COLO829 (cell line): ENCODE results near the gene TNFRSF17.
"Not testable (repeated sequence)": the region's sequence is repeated elsewhere in the genome, so short reads cannot be mapped to it uniquely, and the experiment has no call there.

ENCODE experiments used
- DNase-seq: peaks from one replicate; pipeline ENCODE4 v3.0.0; 2012; ENCODE audit warnings: low spot score

TNFRSF17 gene

DNA sequence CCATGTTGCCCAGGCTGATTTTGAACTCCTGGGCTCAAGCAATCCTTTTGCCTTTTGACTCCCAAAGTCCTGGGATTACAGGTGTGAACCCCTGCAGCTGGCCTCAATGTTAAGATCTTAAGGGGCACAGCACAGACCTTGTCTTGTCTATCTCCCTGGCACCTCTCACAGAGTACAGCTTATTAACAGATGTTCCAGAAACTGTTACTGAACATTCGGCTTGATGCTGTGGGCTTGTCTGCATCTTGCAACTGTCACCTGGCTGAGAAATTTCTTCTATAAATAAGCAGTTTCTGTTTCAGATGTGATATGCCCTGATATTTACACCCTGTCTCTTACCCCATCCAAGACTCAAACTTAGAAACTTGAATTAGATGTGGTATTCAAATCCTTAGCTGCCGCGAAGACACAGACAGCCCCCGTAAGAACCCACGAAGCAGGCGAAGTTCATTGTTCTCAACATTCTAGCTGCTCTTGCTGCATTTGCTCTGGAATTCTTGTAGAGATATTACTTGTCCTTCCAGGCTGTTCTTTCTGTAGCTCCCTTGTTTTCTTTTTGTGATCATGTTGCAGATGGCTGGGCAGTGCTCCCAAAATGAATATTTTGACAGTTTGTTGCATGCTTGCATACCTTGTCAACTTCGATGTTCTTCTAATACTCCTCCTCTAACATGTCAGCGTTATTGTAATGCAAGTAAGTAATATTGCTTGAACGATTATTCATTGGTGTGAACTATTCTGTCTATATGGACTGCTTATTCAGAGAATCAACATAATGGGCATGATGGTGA, at the start of gene TNFRSF17:
Gene TNFRSF17, plus strand, starts transcription at position 450 of the 791 bp plus-strand sequence. Its CDS starts 115 bp downstream, at position 565.
- DNase-seq, result no peak

DNA sequence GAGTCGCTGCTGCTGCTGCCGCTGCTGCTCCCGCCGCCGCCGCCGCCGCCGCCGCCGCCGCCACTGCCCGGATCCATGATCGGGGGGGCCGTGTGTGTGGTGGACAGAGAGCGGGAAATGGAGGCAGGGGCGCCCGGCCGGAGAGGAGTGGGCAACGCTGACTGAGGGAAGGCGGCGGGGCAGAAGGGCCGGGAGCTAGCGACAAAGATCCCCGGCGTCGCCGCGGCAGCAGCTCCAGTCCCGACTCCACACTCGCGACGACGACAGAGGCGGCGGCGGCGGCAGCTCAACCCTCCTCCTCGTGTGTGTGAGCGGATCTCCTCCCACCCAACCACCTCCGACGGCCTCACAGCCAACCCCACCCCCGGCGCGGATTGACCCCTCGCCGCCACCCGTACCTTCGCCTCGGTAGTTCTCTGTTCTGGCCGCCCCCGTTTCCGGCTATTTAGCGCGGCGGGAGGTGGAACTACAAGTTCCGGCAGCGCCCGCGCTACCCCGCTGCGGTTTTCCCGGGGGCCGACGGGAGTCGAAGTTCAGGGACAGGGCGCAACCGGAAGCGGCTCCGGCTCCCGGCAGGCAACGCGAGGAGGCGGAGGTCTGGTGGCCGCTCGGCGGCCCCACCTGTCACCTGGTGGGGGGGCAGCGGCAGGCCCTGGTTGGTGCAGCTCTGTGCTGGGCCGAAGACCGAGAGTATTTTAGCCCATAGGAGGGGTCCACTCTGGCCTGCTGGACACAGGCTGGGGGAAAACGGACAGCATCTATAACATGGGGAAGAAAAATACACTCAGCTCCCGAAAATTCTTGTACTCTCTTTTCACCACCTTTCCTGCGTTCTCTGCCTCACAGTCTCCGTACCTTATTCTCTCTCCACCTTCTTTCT, 49.1 kb upstream of the TNFRSF17 start, which contains the start of gene GSPT1:
Gene GSPT1, minus strand, starts transcription at position 313 of the 880 bp plus-strand sequence. Its CDS starts 236 bp downstream, at position 77.
- peak; percentile 91 for DNase-seq

DNA sequence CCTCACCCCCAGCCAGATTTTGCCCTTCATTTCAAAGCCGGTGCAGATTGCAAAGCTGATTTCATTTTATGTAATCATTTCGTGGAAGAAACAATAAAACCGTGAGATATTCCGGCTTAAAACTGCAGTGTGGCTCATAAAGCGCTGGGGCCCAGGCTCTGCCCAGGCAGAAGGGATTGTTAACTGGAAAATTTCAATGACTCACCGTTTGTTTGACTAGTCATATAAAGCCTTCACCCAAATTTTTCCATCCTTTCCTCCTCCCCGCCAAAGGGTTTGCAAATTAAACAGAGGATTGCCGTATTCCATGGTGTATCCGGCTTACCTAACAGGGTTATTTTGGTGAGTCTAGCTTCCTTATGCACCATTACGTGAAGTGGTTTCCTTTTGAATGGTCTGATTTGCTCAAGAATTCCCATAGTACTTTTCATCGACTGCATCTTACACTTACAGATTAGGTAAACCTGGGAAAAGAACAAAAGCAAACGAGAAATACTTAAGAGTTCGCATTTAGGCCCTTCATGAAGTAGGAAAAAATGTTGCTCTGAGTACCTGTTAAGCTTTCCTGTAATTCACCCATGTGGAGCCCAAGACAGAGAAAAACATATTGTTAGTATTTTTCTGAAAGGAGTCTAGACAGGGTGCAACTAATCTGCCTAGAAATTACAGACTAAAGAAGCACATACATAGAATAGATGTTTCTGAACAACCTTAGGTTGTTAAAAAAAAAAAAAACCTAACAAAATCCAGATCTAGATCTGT, 48.3 kb upstream of the TNFRSF17 start:
- DNase-seq, result no peak

DNA sequence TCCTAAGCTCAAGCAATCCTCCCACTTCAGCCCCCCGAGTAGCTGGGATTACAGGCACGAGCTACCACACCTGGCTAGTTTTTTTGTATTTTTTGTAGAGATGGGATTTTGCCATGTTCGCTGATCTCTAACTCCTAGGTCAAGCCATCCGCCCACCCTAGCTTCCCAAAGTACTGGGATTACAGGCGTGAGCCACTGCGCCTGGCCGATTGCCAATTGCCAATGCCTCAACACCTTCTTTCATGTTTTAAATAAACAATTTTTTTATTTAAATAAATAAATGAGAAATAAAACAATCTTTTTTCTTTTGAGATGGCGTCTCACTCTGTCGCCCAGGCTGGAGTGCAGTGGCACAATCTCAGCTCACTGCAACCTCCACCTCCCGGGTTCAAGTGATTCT, 41.0 kb upstream of the TNFRSF17 start:
- not testable (repeated sequence) for DNase-seq

DNA sequence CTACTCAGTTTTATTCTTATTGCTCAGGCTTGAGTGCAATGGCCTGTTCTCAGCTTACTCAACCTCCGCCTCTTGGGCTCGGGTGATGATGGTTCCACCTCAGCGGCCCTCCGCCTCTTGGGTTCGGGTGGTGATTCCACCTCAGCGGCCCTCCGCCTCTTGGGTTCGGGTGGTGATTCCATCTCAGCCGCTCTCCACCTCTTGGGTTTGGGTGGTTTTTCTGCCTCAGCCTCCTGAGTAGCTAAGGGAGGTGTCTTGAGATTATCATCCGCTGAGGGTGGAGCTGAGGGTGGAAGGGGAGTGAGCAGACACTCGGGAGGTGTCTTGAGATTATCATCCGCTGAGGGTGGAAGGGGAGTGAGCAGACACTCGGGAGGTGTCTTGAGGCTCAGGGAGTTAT, 37.7 kb upstream of the TNFRSF17 start:
- DNase-seq, result not testable (repeated sequence)

DNA sequence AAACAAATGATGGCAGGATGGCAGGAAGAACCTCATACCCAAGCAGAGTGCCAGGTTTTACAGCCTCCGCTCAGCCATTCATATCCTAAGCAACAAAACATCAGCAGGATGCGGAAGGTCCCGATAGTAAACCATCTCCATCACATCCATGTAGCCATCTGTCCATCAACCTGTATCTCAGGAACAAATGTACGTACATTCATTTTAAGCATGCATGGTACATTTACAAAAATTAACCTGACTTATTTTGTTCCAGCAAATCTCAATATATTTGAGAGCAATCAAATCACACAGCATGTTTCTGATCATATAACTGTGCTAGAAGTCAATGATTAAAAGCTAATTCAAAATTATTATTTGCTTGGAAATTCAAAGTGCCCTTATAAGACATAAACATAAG, 23.1 kb upstream of the TNFRSF17 start, which contains the start of gene NPIPB2:
Gene NPIPB2, minus strand, starts transcription at position 101 of the 400 bp plus-strand sequence. Its CDS starts 0 bp downstream, at position 101.
- not testable (repeated sequence) for DNase-seq

DNA sequence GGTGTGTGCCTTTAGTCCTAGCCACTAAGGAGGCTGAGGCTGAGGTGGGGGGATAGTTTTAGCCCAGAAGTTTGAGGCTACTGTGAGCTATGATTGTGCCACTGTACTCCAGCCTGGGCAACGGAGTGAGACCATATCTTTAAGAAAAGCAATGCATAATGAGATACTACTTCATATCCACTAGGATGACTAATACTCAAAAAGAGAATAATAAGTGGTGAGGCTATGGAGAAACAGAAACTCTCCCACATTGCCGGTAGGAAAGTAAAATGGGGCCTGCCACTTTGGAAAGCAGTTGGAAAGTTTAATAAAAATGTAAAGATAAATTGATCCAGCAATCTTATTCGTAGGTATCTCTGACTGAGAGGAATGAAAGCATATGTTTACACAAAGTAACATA, 18.6 kb upstream of the TNFRSF17 start:
- DNase-seq, result no peak

DNA sequence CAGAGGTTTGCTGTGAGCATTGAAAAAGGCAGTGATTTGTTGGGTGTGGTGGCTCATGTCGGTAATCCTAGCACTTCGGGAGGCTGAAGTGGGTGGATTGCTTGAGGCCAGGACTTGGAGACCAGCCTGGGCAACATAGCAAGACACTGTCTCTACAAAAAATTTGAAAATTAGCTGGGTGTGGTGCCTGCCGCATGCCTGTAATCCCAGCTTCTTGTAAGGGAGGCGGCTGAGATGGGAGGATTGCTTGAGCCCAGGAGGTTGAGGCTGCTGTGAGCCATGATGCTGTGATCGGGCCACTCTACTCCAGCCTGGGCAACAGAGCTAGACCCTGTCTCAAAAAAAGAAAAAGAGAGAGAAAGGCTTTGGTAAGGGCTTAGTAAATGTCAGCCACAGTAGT, 16.2 kb upstream of the TNFRSF17 start:
- no peak for DNase-seq

DNA sequence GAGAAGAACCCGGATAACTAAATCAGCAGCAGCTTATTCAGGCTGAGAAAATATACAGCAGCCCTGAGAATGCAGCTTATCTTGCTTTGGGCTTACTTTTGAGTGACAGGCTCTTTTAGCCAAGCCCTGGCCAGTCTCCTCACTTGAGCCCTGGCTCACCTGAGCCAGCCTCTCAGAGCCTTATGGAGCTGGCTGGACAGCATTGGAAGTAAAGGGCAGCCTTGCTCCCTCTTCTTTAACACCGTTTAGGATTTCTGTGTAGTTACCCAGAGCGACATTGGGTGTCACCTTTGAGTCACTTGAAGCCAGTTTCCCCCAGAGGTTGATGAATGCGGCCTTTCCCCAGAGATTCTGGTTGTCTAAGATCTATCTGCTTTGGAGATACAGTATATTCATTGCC, 15.5 kb upstream of the TNFRSF17 start:
- DNase-seq, result no peak

DNA sequence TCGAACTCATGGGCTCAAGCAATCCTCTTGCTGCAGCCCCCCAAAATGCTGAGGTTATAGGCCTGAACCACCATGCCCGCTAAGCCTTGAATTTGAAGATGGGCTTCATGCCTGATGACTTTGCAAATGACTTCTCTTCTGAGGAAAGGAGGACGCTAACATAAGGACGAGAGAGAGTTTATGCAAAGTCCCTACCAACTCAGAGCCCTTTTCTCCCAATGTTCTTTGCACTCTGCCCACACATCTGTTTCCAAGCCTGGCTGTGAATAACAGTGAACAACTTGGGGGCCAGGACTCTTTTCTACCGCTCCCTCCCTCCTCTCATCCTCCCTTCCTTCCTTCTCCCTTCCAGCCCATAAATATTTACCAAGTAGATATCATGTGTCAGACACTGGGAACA, 14.6 kb upstream of the TNFRSF17 start:
- DNase-seq, result no peak

DNA sequence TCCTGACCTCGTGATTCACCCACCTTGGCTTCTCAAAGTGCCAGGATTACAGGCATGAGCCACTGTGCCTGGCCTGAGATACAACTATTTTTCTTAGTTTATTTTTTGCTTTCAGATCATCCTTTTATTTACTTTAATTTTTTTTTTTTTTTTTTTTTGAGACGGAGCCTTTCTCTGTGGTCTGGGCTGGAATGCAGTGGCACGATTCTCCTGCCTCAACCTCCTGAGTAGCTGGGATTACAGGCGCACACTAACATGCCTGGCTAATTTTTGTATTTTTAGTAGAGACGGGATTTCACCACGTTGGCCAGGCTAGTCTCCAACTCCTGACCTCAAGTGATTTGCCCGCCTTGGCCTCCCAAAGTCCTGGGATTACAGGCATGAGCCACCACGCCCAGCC, 11.4 kb upstream of the TNFRSF17 start:
- DNase-seq, result not testable (repeated sequence)

DNA sequence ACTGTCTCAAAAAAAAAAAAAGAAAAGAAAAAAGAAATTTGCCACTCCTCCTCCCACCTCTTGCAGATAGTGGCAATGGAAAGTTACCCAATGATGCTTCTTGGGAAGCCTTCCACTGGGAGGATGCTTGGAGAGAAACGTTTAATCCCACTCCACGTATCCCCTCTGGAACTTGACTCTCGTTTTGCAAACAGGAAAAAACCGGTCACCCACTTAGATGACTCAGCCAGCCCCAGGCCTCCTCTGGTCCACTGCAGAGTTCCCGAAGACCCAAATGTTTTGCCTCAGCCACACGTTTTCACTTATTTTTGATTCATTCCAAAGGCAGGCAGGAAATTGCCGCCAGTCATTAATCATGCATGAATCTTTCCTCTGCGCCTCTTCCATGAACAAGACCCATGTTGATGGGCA, 9.3 kb upstream of the TNFRSF17 start:
- no peak for DNase-seq

DNA sequence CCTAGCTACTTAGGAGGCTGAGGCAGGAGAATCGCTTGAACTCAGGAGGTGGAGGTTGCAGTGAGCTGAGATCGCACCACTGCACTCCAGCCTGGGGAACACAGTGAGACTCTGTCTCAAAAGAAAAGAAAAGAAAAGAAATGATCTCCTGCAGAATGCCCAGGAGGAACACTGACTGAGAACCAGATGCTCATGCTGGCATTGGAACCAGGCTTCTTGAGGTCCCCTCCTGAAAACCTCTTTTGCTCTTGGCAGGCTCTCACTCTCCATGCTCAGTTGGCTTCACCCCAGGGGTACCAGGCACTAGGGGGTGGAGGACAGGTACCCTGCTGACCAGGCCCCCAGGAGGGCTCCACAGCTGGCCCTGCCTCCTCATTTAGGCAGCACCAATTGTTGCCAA, 8.5 kb upstream of the TNFRSF17 start:
- DNase-seq, result no peak

DNA sequence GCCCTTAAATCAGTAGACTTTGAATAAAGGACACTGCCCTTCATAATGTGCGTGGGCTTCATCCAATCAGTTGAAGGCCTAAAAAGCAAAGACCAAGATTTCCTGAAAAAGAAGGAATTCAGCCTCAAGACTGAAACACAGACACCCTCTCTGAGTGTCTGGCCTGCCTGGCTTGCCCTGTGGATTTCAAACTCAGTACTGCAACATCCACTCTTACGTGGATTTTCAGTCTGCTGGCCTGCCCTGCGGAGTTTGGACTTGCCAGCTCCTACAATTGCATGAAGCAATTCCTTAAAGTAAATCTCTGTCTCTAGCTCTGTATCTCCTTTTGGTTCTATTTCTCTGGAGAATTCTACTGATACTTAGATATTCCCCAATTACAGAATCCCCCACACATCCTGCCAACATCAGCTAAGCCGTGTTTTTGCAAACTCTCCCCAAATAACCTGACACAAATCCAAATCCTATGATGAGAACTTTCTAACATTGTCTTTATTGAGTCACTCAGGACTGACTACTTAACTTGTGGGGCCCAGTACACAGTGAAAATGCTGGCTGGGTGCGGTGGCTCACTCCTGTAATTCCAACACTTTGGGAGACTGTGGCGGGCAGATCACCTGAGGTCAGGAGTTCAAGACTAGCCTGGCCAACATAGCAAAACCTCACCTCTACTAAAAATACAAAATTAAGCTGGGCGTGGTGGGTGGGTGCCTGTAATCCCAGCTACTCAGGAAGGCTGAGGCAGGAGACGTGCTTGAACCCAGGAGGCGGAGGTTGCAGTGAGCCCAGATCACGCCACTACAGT, 7.2 kb upstream of the TNFRSF17 start:
- no peak for DNase-seq

DNA sequence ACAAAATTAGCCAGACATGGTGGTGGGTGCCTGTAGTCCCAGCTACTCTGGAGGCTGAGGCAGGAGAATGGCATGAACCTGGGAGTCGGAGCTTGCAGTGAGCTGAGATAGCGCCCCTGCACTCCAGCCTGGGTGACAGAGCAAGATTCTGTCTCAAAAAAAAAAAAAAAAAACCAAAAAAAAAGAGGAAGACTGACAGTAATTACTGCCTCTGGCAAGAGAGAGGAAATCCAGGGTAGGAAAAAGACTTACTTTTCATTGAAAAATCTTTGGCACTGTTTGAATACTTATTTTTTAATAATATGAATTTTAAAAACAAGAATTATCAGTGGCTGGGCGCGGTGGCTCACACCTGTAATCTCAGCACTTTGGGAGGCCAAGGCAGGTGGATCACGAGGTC, 2.6 kb upstream of the TNFRSF17 start:
- DNase-seq, result not testable (repeated sequence)

DNA sequence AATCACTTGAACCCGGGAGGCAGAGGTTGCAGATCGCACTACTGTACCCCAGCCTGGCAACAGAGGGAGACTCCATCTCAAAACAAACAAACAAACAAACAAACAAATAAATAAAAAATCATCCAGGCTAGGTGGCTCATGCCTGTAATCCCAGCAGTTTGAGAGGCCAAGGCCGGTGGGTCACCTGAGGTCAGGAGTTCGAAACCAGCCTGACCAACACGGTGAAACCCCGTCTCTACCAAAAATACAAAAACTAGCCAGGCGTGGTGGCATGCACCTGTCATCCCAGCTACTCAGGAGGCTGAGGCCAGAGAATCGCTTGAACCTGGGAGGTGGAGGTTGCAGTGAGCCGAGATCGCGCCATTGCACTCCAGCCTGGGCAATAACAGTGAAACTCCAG, 2.0 kb upstream of the TNFRSF17 start:
- not testable (repeated sequence) for DNase-seq

DNA sequence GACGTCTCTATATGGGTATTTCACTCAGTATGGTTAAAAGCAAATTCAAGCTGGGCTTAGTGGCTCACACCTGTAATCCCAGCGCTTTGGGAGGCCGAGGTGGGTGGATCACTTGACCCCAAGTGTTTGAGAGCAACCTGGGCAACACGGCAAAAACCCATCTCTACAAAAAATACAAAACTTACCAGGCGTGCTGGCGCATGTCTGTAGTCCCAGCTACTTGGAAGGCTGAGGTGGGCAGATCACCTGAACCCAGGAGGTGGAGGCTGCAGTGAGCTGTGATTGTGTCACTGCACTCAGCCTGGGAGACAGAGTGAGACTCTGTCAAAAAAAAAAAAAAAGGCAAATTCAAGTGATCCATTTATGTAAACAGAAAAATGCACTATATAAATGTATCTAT, 1.3 kb upstream of the TNFRSF17 start:
- DNase-seq, result no peak

DNA sequence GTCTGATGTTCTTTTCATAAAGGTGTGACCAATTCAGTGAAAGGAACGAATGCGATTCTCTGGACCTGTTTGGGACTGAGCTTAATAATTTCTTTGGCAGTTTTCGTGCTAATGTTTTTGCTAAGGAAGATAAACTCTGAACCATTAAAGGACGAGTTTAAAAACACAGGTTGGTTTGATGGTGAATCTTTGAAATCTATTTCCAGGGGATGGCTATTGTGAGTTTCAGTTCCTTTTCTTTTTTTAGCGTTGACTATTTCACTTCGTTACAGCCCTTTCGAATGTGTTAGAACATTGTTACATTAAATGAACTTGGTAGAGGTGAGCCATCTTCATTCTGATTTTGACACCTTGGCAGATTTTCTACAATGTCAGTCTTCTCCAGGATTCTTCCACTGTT, 1.2 kb downstream of the TNFRSF17 start:
- no peak for DNase-seq

DNA sequence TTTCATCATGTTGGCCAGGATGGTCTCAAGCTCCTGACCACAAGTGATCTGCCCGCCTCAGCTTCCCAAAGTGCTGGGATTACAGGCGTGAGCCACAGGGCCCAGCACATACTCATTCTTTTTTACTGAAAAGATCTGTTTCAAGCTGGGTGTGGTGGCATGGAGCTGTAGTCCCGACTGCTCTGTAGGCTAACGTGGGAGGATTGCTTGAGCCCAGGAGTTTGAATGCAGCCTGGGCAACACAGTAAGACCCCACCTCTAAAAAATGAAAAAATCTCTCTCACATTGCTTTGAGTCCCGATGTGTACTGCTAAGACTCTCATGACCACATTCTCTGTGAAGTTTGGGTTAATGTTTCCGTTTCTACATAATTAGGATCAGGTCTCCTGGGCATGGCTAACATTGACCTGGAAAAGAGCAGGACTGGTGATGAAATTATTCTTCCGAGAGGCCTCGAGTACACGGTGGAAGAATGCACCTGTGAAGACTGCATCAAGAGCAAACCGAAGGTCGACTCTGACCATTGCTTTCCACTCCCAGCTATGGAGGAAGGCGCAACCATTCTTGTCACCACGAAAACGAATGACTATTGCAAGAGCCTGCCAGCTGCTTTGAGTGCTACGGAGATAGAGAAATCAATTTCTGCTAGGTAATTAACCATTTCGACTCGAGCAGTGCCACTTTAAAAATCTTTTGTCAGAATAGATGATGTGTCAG, 2.3 kb downstream of the TNFRSF17 start:
- DNase-seq, result no peak

DNA sequence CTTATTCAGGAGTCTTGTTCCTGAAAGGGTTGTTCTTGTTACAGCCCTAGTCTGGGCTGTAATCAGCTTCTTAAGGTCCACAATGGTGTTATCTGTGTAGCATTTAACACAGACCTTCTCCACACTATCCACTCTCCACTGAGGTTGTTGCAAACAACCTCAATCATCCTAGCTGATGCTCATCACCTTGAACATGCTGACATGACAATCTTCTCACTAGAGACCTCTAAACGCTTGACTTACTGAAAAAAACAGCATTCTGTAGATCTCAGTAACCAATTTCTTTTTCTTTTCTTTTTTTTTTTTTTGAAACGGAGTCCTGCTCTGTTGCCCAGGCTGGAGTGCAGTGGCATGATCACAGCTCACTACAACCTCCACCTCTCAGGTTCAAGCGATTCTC, 3.6 kb downstream of the TNFRSF17 start:
- DNase-seq, result no peak

DNA sequence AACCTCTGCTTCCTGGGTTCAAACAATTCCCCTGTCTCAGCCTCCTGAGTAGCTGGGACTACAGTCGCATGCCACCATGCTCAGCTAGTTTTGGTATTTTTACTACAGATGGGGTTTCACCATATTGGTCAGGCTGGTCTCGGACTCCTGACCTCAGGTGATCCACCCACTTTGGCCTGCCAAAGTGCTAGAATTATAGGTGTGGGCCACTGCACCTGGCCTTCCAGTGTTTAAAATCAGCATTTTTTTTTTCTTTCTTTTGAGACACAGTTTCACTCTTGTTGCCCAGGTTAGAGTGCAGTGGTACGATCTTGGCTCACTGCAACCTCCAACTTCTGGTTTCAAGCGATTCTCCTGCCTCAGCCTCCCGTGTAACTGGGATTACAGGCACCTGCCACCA, 5.3 kb downstream of the TNFRSF17 start:
- not testable (repeated sequence) for DNase-seq
